Measurements from ENCODE around the gene PYGL.
"Not testable (repeated sequence)": the region's sequence is repeated elsewhere in the genome, so short reads cannot be mapped to it uniquely, and the experiment has no call there.

Gene PYGL

GRCh38 chr14:50929506-50929905, 14.8 kb downstream of the PYGL start:
- DNase-seq (ENCODE audit: low read depth in 2 of 2, low spot score in 1 of 2): no peak

GRCh38 chr14:50928002-50928635, 16.2 kb downstream of the PYGL start:
- no peak for DNase-seq (ENCODE audit: low read depth in 2 of 2, low spot score in 1 of 2)

GRCh38 chr14:50926851-50927386, 17.4 kb downstream of the PYGL start:
- DNase-seq (ENCODE audit: low read depth in 2 of 2, low spot score in 1 of 2): no peak

- no peak for DNase-seq (ENCODE audit: low read depth in 2 of 2, low spot score in 1 of 2)
Observed at GRCh38 chr14:50924843-50925242, 19.4 kb downstream of the PYGL start.

GRCh38 chr14:50924236-50924635, 20.0 kb downstream of the PYGL start:
- no peak for DNase-seq (ENCODE audit: low read depth in 2 of 2, low spot score in 1 of 2)

GRCh38 chr14:50922803-50923202, 21.5 kb downstream of the PYGL start:
- DNase-seq (ENCODE audit: low read depth in 2 of 2, low spot score in 1 of 2): no peak

- DNase-seq (ENCODE audit: low read depth in 2 of 2, low spot score in 1 of 2): no peak
Observed at GRCh38 chr14:50920482-50921230, 23.6 kb downstream of the PYGL start.

- not testable (repeated sequence) for DNase-seq (ENCODE audit: low read depth in 2 of 2, low spot score in 1 of 2)
Observed at GRCh38 chr14:50919524-50919923, 24.8 kb downstream of the PYGL start.

GRCh38 chr14:50917449-50917848, 26.8 kb downstream of the PYGL start:
- DNase-seq (ENCODE audit: low read depth in 2 of 2, low spot score in 1 of 2): no peak

- DNase-seq (ENCODE audit: low read depth in 2 of 2, low spot score in 1 of 2): no peak
Observed at GRCh38 chr14:50910495-50911420, 33.5 kb downstream of the PYGL start.

- DNase-seq (ENCODE audit: low read depth in 2 of 2, low spot score in 1 of 2): no peak
Observed at GRCh38 chr14:50906326-50907065, 37.8 kb downstream of the PYGL start.

GRCh38 chr14:50904719-50905118, 39.6 kb downstream of the PYGL start:
- DNase-seq (ENCODE audit: low read depth in 2 of 2, low spot score in 1 of 2): no peak

GRCh38 chr14:50901361-50901760, 42.9 kb downstream of the PYGL start:
- no peak for DNase-seq (ENCODE audit: low read depth in 2 of 2, low spot score in 1 of 2)

GRCh38 chr14:50897658-50898175, 46.6 kb downstream of the PYGL start:
- no peak for DNase-seq (ENCODE audit: low read depth in 2 of 2, low spot score in 1 of 2)

GRCh38 chr14:50897005-50897404, 47.3 kb downstream of the PYGL start:
- DNase-seq (ENCODE audit: low read depth in 2 of 2, low spot score in 1 of 2): not testable (repeated sequence)

- DNase-seq (ENCODE audit: low read depth in 2 of 2, low spot score in 1 of 2): not testable (repeated sequence)
Observed at GRCh38 chr14:50896421-50896820, 47.9 kb downstream of the PYGL start.

GRCh38 chr14:50892255-50892654, 52.0 kb downstream of the PYGL start:
- DNase-seq (ENCODE audit: low read depth in 2 of 2, low spot score in 1 of 2): no peak

GRCh38 chr14:50887476-50887875, 56.8 kb downstream of the PYGL start:
- no peak for DNase-seq (ENCODE audit: low read depth in 2 of 2, low spot score in 1 of 2)

- no peak for DNase-seq (ENCODE audit: low read depth in 2 of 2, low spot score in 1 of 2)
Observed at GRCh38 chr14:50883827-50884197, 60.5 kb downstream of the PYGL start.
